IMR-90 (cell line): ENCODE measurements around the gene CHAT. TPM values are rescaled to one million over a fixed set of nuclear protein-coding genes. Genes with fewer than 3 reads are reported as not detected.

Experiments
- ATAC-seq: fragments of 200-7000 bp; cut with Tn5 transposase; 2 replicates; pipeline ENCODE4 v1.9.1; 2020; ENCODE audit warnings: low read depth, mild to moderate bottlenecking, moderate library complexity
- BruUV-seq: library from RNA; stranded (reverse); fragments of 400-500 nt; replicated peaks from 2 replicates; lab custom pipeline; 2021; lab: Mats Ljungman, UMichigan
- CTCF ChIA-PET: fragments of 300-600 bp; formaldehyde crosslinking; extraction: SDS; loops from one replicate; lab custom pipeline; 2021; ENCODE audit warnings: antibody characterized with exemption; lab: Yijun Ruan, JAX
- POLR2A ChIA-PET: fragments of 300-600 bp; sonication (Branson Sonifier 250); formaldehyde crosslinking; loops from one replicate; lab custom pipeline; 2022; ENCODE audit warnings: antibody characterized with exemption; ENCODE audit not compliant: unreplicated experiment; lab: Charles Lee
- DNase-seq: peaks from one replicate; pipeline ENCODE4 v3.0.0; 2013
- H2AFZ ChIP-seq: replicated peaks from 2 replicates; pipeline ENCODE3; 2013; ENCODE audit warnings: low read length, mild to moderate bottlenecking; ENCODE audit not compliant: poor library complexity
- H2AK5ac ChIP-seq: 2 replicates; pipeline ENCODE4 v1.6.1; 2013; ENCODE audit warnings: low read depth, low read length, inconsistent platforms
- H2AK9ac ChIP-seq: replicated peaks from 2 replicates; pipeline ENCODE3; 2013; ENCODE audit warnings: mild to moderate bottlenecking, low read depth, low read length, moderate library complexity; ENCODE audit not compliant: poor library complexity
- H2BK120ac ChIP-seq: 2 replicates; pipeline ENCODE4 v1.6.1; 2013; ENCODE audit warnings: low read depth, low read length, inconsistent platforms
- H2BK15ac ChIP-seq: 3 replicates; pipeline ENCODE4 v1.6.1; 2013; ENCODE audit warnings: low read depth, low read length, inconsistent platforms
- H2BK20ac ChIP-seq: 2 replicates; pipeline ENCODE4 v1.6.1; 2013; ENCODE audit warnings: low read depth, mild to moderate bottlenecking, inconsistent platforms, low read length, moderate library complexity
- H2BK5ac ChIP-seq: 2 replicates; pipeline ENCODE4 v1.6.1; 2013; ENCODE audit warnings: mild to moderate bottlenecking, low read depth, low read length, inconsistent platforms; ENCODE audit not compliant: poor library complexity, severe bottlenecking
- H3K14ac ChIP-seq: replicated peaks from 2 replicates; pipeline ENCODE4 v1.6.1; 2013; ENCODE audit warnings: low read depth, low read length, inconsistent platforms
- H3K18ac ChIP-seq: 2 replicates; pipeline ENCODE4 v1.6.1; 2013; ENCODE audit warnings: low read depth, low read length, control low read depth
- H3K23ac ChIP-seq: 2 replicates; pipeline ENCODE4 v1.6.1; 2013; ENCODE audit warnings: low read depth, low read length, inconsistent platforms
- H3K27ac ChIP-seq: 2 replicates; pipeline ENCODE4 v1.5.1; 2013; ENCODE audit warnings: mild to moderate bottlenecking, control low read depth, low read length; ENCODE audit not compliant: insufficient read depth
- H3K27me3 ChIP-seq: 2 replicates; pipeline ENCODE4 v1.6.1; 2013; ENCODE audit warnings: low read length; ENCODE audit not compliant: control insufficient read depth, insufficient read depth
- H3K36me3 ChIP-seq: 2 replicates; pipeline ENCODE4 v1.6.1; 2013; ENCODE audit warnings: low read length, mixed read lengths; ENCODE audit not compliant: control insufficient read depth, insufficient read depth
- H3K4ac ChIP-seq: 2 replicates; pipeline ENCODE4 v1.6.1; 2013; ENCODE audit warnings: low read depth, low read length, inconsistent platforms
- H3K4me1 ChIP-seq: 2 replicates; pipeline ENCODE4 v1.6.1; 2013; ENCODE audit warnings: low read length, mixed read lengths; ENCODE audit not compliant: control insufficient read depth, insufficient read depth
- H3K4me2 ChIP-seq: 2 replicates; pipeline ENCODE4 v1.6.1; 2013; ENCODE audit warnings: low read depth, mild to moderate bottlenecking, control low read depth, low read length, moderate library complexity
- H3K4me3 ChIP-seq: 2 replicates; pipeline ENCODE4 v1.5.1; 2013; ENCODE audit warnings: low read depth, mild to moderate bottlenecking, control low read depth, low read length, moderate library complexity; ENCODE audit not compliant: insufficient read depth
- H3K56ac ChIP-seq: 2 replicates; pipeline ENCODE4 v1.6.1; 2013; ENCODE audit warnings: low read length, inconsistent platforms; ENCODE audit not compliant: insufficient read depth; ENCODE audit errors: extremely low read depth
- H3K79me1 ChIP-seq, 2 experiments: 2 replicates each; pipeline ENCODE4 v1.6.1; 2013; ENCODE audit warnings: low read length in 2 of 2, inconsistent platforms in 1 of 2, low read depth in 1 of 2
- H3K9ac ChIP-seq: 2 replicates; pipeline ENCODE4 v1.6.1; 2013; ENCODE audit warnings: low read depth, low read length, control low read depth
- H3K9me1 ChIP-seq: 2 replicates; pipeline ENCODE4 v1.6.1; 2013; ENCODE audit warnings: low read length, inconsistent platforms; ENCODE audit not compliant: insufficient read depth
- H3K9me3 ChIP-seq: 2 replicates; pipeline ENCODE4 v1.6.1; 2013; ENCODE audit warnings: low read length; ENCODE audit not compliant: control insufficient read depth, insufficient read depth
- H4K20me1 ChIP-seq: 2 replicates; pipeline ENCODE4 v1.6.1; 2013; ENCODE audit warnings: low read length, inconsistent platforms; ENCODE audit not compliant: insufficient read depth
- H4K5ac ChIP-seq: 2 replicates; pipeline ENCODE4 v1.6.1; 2013; ENCODE audit warnings: mild to moderate bottlenecking, low read depth, low read length, control low read depth
- H4K8ac ChIP-seq, 2 experiments: 2 replicates each; pipeline ENCODE4 v1.6.1; 2013; ENCODE audit warnings: low read depth in 2 of 2, low read length in 2 of 2, control low read depth in 1 of 2, inconsistent platforms in 1 of 2
- H4K91ac ChIP-seq: 2 replicates; pipeline ENCODE4 v1.6.1; 2013; ENCODE audit warnings: low read depth, low read length, inconsistent platforms; ENCODE audit not compliant: insufficient read depth
- BHLHE40 ChIP-seq: fragments of 150-350 bp; IDR thresholded peaks from 2 replicates; pipeline ENCODE4 v1.6.1; 2016; ENCODE audit warnings: mild to moderate bottlenecking, low read depth, low read length
- CEBPB ChIP-seq: IDR thresholded peaks from 2 replicates; pipeline ENCODE4 v1.6.1; 2012; ENCODE audit warnings: low read depth, low read length, improper control_type of control experiment
- MAFK ChIP-seq: IDR thresholded peaks from 2 replicates; pipeline ENCODE4 v1.6.1; 2012; ENCODE audit warnings: low read depth, low read length, improper control_type of control experiment
- MXI1 ChIP-seq: IDR thresholded peaks from 2 replicates; pipeline ENCODE4 v1.6.1; 2012; ENCODE audit warnings: low read depth, mild to moderate bottlenecking, low read length, moderate library complexity, borderline replicate concordance
- RAD21 ChIP-seq: IDR thresholded peaks from 2 replicates; pipeline ENCODE4 v1.6.1; 2012; ENCODE audit warnings: low read length, improper control_type of control experiment
- SMC3 ChIP-seq: fragments of 150-350 bp; IDR thresholded peaks from 2 replicates; pipeline ENCODE4 v1.6.1; 2016; ENCODE audit warnings: low read depth, mild to moderate bottlenecking, antibody characterized with exemption, low read length, moderate library complexity
- WGBS, 2 experiments: methylation state at CpG; one replicate each; pipeline versions ENCODE4 v1.1.5 to v1.1.7; 2013; ENCODE audit warnings: missing lambda C conversion rate in 2 of 2; ENCODE audit not compliant: insufficient read length in 1 of 2; ENCODE audit errors: extremely low coverage in 2 of 2; 5-methylcytosine and 5-hydroxymethylcytosine counted together
- dilution Hi-C: fragments of 300-500 bp; cut with HindIII; formaldehyde crosslinking; loops from one replicate; pipeline ENCODE4 v1.14.3; 2018; ENCODE audit warnings: low sequenced_read_pairs; ENCODE audit not compliant: unreplicated experiment
- in situ Hi-C: fragments of 300-500 bp; cut with MboI; formaldehyde crosslinking; loops from 3 replicates; pipeline ENCODE4 v1.14.3; 2019; ENCODE audit warnings: low sequenced_read_pairs, inconsistent platforms, mixed read lengths
- intact Hi-C: fragments of 100-400 bp; cut with micrococcal nuclease; formaldehyde crosslinking; loops from 2 replicates; pipeline ENCODE4 v1.10.0; 2022
- polyA plus RNA-seq, 3 experiments: library from polyadenylated mRNA; depleted of rRNA; stranded (reverse); fragments of >200 nt; gene quantifications; 2 replicates each; pipeline ENCODE4 v1.2.3, GENCODE V29; 2012; ENCODE audit warnings: low replicate concordance in 1 of 3
- total RNA-seq: library from RNA; depleted of rRNA; stranded (reverse); fragments of >200 nt; gene quantifications from 2 replicates; pipeline ENCODE4 v1.2.3, GENCODE V29; 2012
- TF ChIP-seq, protein P1 (sequence below): conservative IDR thresholded peaks from 2 replicates; pipeline ENCODE4 v1.5.1; 2012; ENCODE audit warnings: mild to moderate bottlenecking, low read depth, low read length, improper control_type of control experiment
- TF ChIP-seq, protein P2 (sequence below): fragments of 150-350 bp; IDR thresholded peaks from 2 replicates; pipeline ENCODE4 v1.6.1; 2017; ENCODE audit warnings: mild to moderate bottlenecking, antibody characterized with exemption, low read length, low read depth

Gene CHAT
- total and polyA plus RNA-seq, 2 of the 4 experiments (the other 2 are of a cell fraction): not detected

DNA sequence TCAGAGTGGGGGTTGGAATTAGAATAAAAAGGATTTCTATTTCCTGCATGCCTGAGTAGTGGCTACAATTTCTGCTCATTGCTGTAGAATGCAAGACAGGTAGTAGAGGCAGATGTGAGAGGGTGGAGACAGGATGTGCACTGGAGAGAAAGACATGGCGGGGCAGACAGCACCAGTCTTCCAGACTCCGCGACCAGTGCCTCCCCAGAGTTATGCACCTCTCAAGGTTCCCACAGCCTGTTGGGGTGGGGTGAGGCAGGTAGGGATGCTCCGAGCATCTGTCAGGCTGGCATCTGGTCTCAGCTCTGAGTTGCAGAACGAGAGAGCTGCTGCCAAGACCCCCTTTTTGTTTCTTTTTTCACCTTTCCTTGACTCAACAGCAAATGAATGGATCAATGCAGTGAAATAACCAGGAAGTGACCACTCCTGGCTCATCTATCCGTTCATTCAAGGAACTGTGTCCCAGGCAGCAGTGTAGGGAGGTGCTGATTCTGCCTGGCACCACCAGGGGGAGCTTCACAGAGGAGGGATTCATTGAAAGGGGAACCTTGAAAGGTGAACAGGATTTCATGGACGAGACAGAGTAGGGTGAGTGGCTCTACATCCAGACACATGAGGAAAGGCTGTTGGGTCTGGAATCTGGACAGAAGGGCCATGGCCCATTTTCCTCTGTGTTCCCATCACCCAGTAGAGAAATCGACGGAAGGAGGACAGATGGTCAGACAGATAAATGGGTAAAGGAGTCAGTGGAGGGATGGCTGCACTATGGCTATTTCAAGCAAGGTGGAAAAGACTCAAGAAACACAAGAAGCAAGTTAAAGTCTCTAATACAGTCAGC lies 20.9 kb upstream of the CHAT start:
- no peak for TF ChIP-seq BHLHE40
- peak; percentile 51 for TF ChIP-seq RAD21
- TF ChIP-seq, protein P1, sequence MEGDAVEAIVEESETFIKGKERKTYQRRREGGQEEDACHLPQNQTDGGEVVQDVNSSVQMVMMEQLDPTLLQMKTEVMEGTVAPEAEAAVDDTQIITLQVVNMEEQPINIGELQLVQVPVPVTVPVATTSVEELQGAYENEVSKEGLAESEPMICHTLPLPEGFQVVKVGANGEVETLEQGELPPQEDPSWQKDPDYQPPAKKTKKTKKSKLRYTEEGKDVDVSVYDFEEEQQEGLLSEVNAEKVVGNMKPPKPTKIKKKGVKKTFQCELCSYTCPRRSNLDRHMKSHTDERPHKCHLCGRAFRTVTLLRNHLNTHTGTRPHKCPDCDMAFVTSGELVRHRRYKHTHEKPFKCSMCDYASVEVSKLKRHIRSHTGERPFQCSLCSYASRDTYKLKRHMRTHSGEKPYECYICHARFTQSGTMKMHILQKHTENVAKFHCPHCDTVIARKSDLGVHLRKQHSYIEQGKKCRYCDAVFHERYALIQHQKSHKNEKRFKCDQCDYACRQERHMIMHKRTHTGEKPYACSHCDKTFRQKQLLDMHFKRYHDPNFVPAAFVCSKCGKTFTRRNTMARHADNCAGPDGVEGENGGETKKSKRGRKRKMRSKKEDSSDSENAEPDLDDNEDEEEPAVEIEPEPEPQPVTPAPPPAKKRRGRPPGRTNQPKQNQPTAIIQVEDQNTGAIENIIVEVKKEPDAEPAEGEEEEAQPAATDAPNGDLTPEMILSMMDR: peak; percentile 77
- TF ChIP-seq SMC3: peak; percentile 49
- no peak for TF ChIP-seq MAFK
- TF ChIP-seq CEBPB: no peak
- TF ChIP-seq, protein P2, sequence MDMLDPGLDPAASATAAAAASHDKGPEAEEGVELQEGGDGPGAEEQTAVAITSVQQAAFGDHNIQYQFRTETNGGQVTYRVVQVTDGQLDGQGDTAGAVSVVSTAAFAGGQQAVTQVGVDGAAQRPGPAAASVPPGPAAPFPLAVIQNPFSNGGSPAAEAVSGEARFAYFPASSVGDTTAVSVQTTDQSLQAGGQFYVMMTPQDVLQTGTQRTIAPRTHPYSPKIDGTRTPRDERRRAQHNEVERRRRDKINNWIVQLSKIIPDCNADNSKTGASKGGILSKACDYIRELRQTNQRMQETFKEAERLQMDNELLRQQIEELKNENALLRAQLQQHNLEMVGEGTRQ: no peak
- no peak for TF ChIP-seq MXI1
- in situ Hi-C loops (loop anchor here (10.0 kb wide), 2 partner anchors 322 to 622 kb away; no protein-coding TSS in a partner anchor), intact Hi-C loops (loop anchor here (1.0 to 10.0 kb wide), 5 partner anchors 169 to 628 kb away; partner anchors contain the start of genes OGDHL, PARG, TIMM23B and WASHC2A), dilution Hi-C loops (no loop called here)
- Histone ChIP-seq H2AFZ (no peak overlapping the region), H3K23ac (no peak overlapping the region), H3K4me2 (no peak overlapping the region), H4K91ac (no peak overlapping the region), H3K18ac (no peak overlapping the region), H3K14ac (no peak overlapping the region), H3K4me1 (no peaks in the 10 kb centered on the region), H2BK120ac (no peak overlapping the region), H3K9me1 (no peaks in the 10 kb centered on the region), H2AK5ac (no peak overlapping the region), H2BK15ac (no peak overlapping the region), H3K36me3 (no peaks in the 10 kb centered on the region), H4K20me1 (no peaks in the 10 kb centered on the region), H3K4me3 (no peak overlapping the region), H2BK5ac (no peak overlapping the region), H3K56ac (no peak overlapping the region), H3K27ac (no peak overlapping the region), H3K4ac (no peak overlapping the region), H4K8ac (no peak overlapping the region), H3K27me3 (peaks cover 11% of the 10 kb centered on the region), H2BK20ac (no peak overlapping the region), H2AK9ac (peak overlapping the region; percentile 1), H3K9ac (no peak overlapping the region), H3K79me1 (no peaks in the 10 kb centered on the region), H4K5ac (no peak overlapping the region), H3K9me3 (no peaks in the 10 kb centered on the region)
- WGBS, 2 experiments: 63% methylated on average over 1 of the region's 9 CpGs; no CpG with 5 or more reads in 1 of the 2 experiments
- ChIA-PET POLR2A (interaction anchor here (0.6 kb wide), 1 partner anchor 1077 kb away, joined by 4 read pairs; no protein-coding TSS in a partner anchor), CTCF (interaction anchor here (0.6 to 1.5 kb wide), 8 partner anchors 8 to 632 kb away, joined by 3 to 6 read pairs (median 4); partner anchors contain the start of gene ERCC6)
- peak; percentile 84 for ATAC-seq
- no TSS peak for BruUV-seq
- DNase-seq: peak; percentile 43
